K562 (cell line): ENCODE data around the gene SMIM23. TPM values are rescaled to one million over a fixed set of nuclear protein-coding genes. Genes with fewer than 3 reads are reported as not detected.

Experiments used
- ATAC-seq: fragments of 200-7000 bp; cut with Tn5 transposase; 3 replicates; pipeline ENCODE4 v1.9.1; 2020; ENCODE audit warnings: moderate library complexity
- BruUV-seq: library from RNA; stranded (reverse); fragments of 400-500 nt; replicated peaks from 2 replicates; lab custom pipeline; 2021; lab: Mats Ljungman, UMichigan
- CTCF ChIA-PET: fragments of 300-600 bp; formaldehyde crosslinking; extraction: SDS; loops from one replicate; lab custom pipeline; 2021; ENCODE audit warnings: low intra/inter-chr PET ratio; lab: Yijun Ruan, JAX
- POLR2A ChIA-PET: fragments of 300-600, 350-650 bp; sonication (Branson Sonifier 250); formaldehyde crosslinking; extraction: SDS; loops from one replicate; lab custom pipeline; 2021; ENCODE audit warnings: antibody characterized with exemption, inconsistent platforms; lab: Yijun Ruan, JAX
- DNase-seq, 4 experiments: peaks; one replicate each; pipeline versions ENCODE4 v3.0.0 to v3.0.0-alpha.2; 2011 to 2018; ENCODE audit warnings: low spot score in 3 of 4, mixed read lengths in 3 of 4; ENCODE audit errors: extremely low read depth in 1 of 4
- FAIRE-seq: peaks from 2 replicates; lab custom pipeline; 2011; peaks lifted over from hg19 to GRCh38; lab: Jason Lieb, UNC
- H2AFZ ChIP-seq: 2 replicates; pipeline ENCODE4 v1.6.0; 2011; ENCODE audit warnings: low read depth, low read length, control low read depth, inconsistent platforms
- H3K27ac ChIP-seq: fragments of 200-600 bp; 3 replicates; pipeline ENCODE4 v1.8.0; 2011; ENCODE audit warnings: low read depth, mild to moderate bottlenecking, control low read depth, inconsistent platforms, low read length, moderate library complexity, mixed read lengths; ENCODE audit errors: extremely low read depth
- H3K27me3 ChIP-seq, 2 experiments: fragments of 300-600 bp in 1 of 2; 2 replicates in 1 of 2; 3 replicates in 1 of 2; pipeline versions ENCODE4 v1.6.0 to v1.8.0; 2011; ENCODE audit warnings: inconsistent platforms in 2 of 2, low read length in 2 of 2, mild to moderate bottlenecking in 1 of 2, mixed read lengths in 1 of 2, moderate library complexity in 1 of 2; ENCODE audit not compliant: control insufficient read depth in 2 of 2, insufficient read depth in 2 of 2
- H3K36me3 ChIP-seq: fragments of 300-600 bp; 3 replicates; pipeline ENCODE4 v1.8.0; 2011; ENCODE audit warnings: mild to moderate bottlenecking, low read length, inconsistent platforms; ENCODE audit not compliant: control insufficient read depth, insufficient read depth
- H3K4me1 ChIP-seq, 2 experiments: fragments of 200-600 bp in 1 of 2; replicated peaks in 1 of 2; 2 replicates in 1 of 2; 3 replicates in 1 of 2; pipeline versions ENCODE4 v1.5.1 to v1.8.0; 2011; ENCODE audit warnings: inconsistent platforms in 2 of 2, low read length in 2 of 2, mild to moderate bottlenecking in 1 of 2, mixed read lengths in 1 of 2, moderate library complexity in 1 of 2; ENCODE audit not compliant: control insufficient read depth in 2 of 2, insufficient read depth in 2 of 2
- H3K4me2 ChIP-seq: 2 replicates; pipeline ENCODE4 v1.6.1; 2011; ENCODE audit warnings: low read length, control low read depth, inconsistent platforms, mixed read lengths; ENCODE audit not compliant: insufficient read depth
- H3K4me3 ChIP-seq: fragments of 200-600 bp; sonication (generic), shearing (Covaris generic); 2 replicates; pipeline ENCODE4 v1.5.1; 2016; ENCODE audit warnings: control low read depth, inconsistent platforms
- H3K79me2 ChIP-seq: fragments of 200-600 bp; 3 replicates; pipeline ENCODE4 v1.8.0; 2011; ENCODE audit warnings: low read length, inconsistent platforms; ENCODE audit not compliant: control insufficient read depth, insufficient read depth
- H3K9ac ChIP-seq, 2 experiments: 2 replicates each; pipeline versions ENCODE4 v1.6.0 to v1.6.1; 2011; ENCODE audit warnings: low read depth in 2 of 2, low read length in 2 of 2, control low read depth in 1 of 2, inconsistent platforms in 1 of 2, mild to moderate bottlenecking in 1 of 2, mixed read lengths in 1 of 2; ENCODE audit not compliant: insufficient read depth in 1 of 2
- H3K9me1 ChIP-seq: one replicate; pipeline ENCODE4 v1.6.0; 2011; ENCODE audit warnings: inconsistent platforms, mild to moderate bottlenecking, low read length, moderate library complexity; ENCODE audit not compliant: control insufficient read depth, insufficient read depth
- H3K9me3 ChIP-seq: replicated peaks from 2 replicates; pipeline ENCODE4 v1.5.1; 2011; ENCODE audit warnings: low read depth, low read length, inconsistent platforms; ENCODE audit not compliant: control insufficient read depth, insufficient read depth
- H4K20me1 ChIP-seq: replicated peaks from 2 replicates; pipeline ENCODE4 v1.6.1; 2011; ENCODE audit warnings: low read length, inconsistent platforms, mixed read lengths; ENCODE audit not compliant: control insufficient read depth, insufficient read depth
- ADNP ChIP-seq: fragments of 200-800 bp; sonication (Bioruptor generic); IDR thresholded peaks from 2 replicates; pipeline ENCODE4 v1.6.1; 2016; ENCODE audit warnings: missing genetic modification characterization, missing compliant biosample characterization
- CEBPB ChIP-seq: fragments of 450-650 bp; IDR thresholded peaks from 2 replicates; pipeline ENCODE4 v1.6.1; 2016; ENCODE audit warnings: missing genetic modification characterization, missing compliant biosample characterization
- CEBPG ChIP-seq, 3 experiments: fragments of 200-800 bp in 1 of 3; sonication (Bioruptor generic) in 1 of 3; sonication (generic) in 1 of 3; formaldehyde crosslinking in 1 of 3; IDR thresholded peaks in 2 of 3; conservative IDR thresholded peaks in 1 of 3; 2 replicates each; pipeline versions ENCODE4 v1.6.1 to v1.8.0; 2016 to 2022; ENCODE audit warnings: missing compliant biosample characterization in 2 of 3, missing genetic modification characterization in 2 of 3, mild to moderate bottlenecking in 1 of 3, missing genetic modification reagents in 1 of 3
- ESRRB ChIP-seq: fragments of 250-450 bp; sonication (Bioruptor Pico); IDR thresholded peaks from 2 replicates; pipeline ENCODE4 v1.5.0; 2020; ENCODE audit warnings: mild to moderate bottlenecking, moderate library complexity, borderline replicate concordance
- GABPA ChIP-seq: fragments of 200-800 bp; sonication (Bioruptor generic); conservative IDR thresholded peaks from 2 replicates; pipeline ENCODE4 v1.6.1; 2016; ENCODE audit warnings: low read depth, missing genetic modification characterization, missing compliant biosample characterization
- LARP7 ChIP-seq: fragments of 450-650 bp; IDR thresholded peaks from 2 replicates; pipeline ENCODE4 v1.6.1; 2016
- NCOA6 ChIP-seq: fragments of 450-650 bp; IDR thresholded peaks from 2 replicates; pipeline ENCODE4 v1.6.1; 2017; ENCODE audit warnings: mild to moderate bottlenecking
- NFIC ChIP-seq: fragments of 450-650 bp; IDR thresholded peaks from 2 replicates; pipeline ENCODE4 v1.6.1; 2017; ENCODE audit warnings: mild to moderate bottlenecking, inconsistent platforms
- NRF1 ChIP-seq, 2 experiments: fragments of 450-650 bp; IDR thresholded peaks in 1 of 2; conservative IDR thresholded peaks in 1 of 2; 2 replicates each; pipeline ENCODE4 v1.6.1; 2014; ENCODE audit warnings: mild to moderate bottlenecking in 2 of 2
- ZNF76 ChIP-seq: fragments of 250-450 bp; sonication (Bioruptor Pico); IDR thresholded peaks from 2 replicates; pipeline ENCODE4 v1.4.0; 2020; ENCODE audit warnings: mild to moderate bottlenecking, moderate library complexity, borderline replicate concordance
- WGBS: fragments of 100-300 bp; shearing (Covaris generic); methylation state at CpG from one replicate; pipeline ENCODE4 v1.1.6; 2016; ENCODE audit warnings: low coverage, mixed read lengths; ENCODE audit not compliant: insufficient coverage; ENCODE audit errors: missing lambda C conversion rate; 5-methylcytosine and 5-hydroxymethylcytosine counted together
- in situ Hi-C: fragments of 300-500 bp; cut with MboI; formaldehyde crosslinking; loops from 4 replicates; pipeline ENCODE4 v1.15.0; 2018; ENCODE audit warnings: inconsistent platforms, mixed read lengths
- intact Hi-C: fragments of 100-400 bp; cut with micrococcal nuclease; formaldehyde crosslinking; loops from 2 replicates; pipeline ENCODE4 v1.14.2; 2022
- polyA plus RNA-seq, 8 experiments: library from polyadenylated mRNA; depleted of rRNA in 4 of 8; stranded (reverse) in 5 of 8; unstranded in 3 of 8; fragments of >200 nt; fragmentation: Nextera tagmentation in 2 of 8; fragmentation: Illumina TruSeq in 1 of 8; extraction: Ambion mirVana in 2 of 8; extraction: Trizol in 1 of 8; gene quantifications; 2 replicates each; pipeline versions ENCODE4 v1.2.1 to v1.2.3, GENCODE V29; 2011 to 2014; ENCODE audit warnings: inconsistent platforms in 1 of 8, missing spikeins in 1 of 8
- total RNA-seq, 7 experiments: library from RNA; depleted of rRNA in 6 of 7; stranded (reverse); fragments of >200 nt in 6 of 7; fragmentation: Illumina TruSeq in 2 of 7; extraction: Trizol in 2 of 7; gene quantifications; 2 replicates each; pipeline versions ENCODE4 v1.2.1 to v1.2.3, GENCODE V29; 2011 to 2021; ENCODE audit warnings: low replicate concordance in 1 of 7
- TF ChIP-seq, protein P1 (sequence below): sonication (generic); formaldehyde crosslinking; IDR thresholded peaks from 2 replicates; pipeline ENCODE4 v1.8.1; 2022; ENCODE audit warnings: missing genetic modification reagents
- TF ChIP-seq, protein P2 (sequence below): fragments of 450-650 bp; formaldehyde crosslinking; IDR thresholded peaks from 2 replicates; pipeline ENCODE4 v1.4.0; 2020; ENCODE audit warnings: mild to moderate bottlenecking, moderate library complexity
- TF ChIP-seq, protein P3 (sequence below): fragments of 250-450 bp; sonication (Bioruptor Pico); IDR thresholded peaks from 2 replicates; pipeline ENCODE4 v1.4.0; 2020; ENCODE audit warnings: mild to moderate bottlenecking, moderate library complexity, borderline replicate concordance

The SMIM23 gene
- total and polyA plus RNA-seq, 9 of the 15 experiments (the other 6 are each of a cell fraction or from before 2014, with no cell fraction given) = not detected

DNA sequence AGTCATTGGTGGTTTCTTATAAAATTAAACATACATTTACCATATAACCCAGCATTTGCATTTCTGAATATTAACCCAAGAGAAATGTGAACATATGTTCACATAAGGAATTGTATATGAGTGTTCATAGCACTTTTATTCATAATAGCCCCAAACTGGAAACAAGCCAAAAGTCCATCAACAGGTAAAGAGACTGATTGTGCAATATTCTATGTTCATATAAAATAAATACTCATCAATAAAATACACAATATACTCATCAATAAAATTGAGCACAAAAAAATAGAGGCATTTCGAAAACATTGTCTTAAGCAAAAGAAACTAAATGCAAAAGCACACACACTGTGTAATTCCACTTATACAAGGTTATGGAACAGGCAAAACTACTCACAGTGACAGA is 3.7 kb downstream of the SMIM23 start:
- ChIA-PET CTCF (no interaction called here), POLR2A (no interaction called here)
- TF ChIP-seq, protein P1, sequence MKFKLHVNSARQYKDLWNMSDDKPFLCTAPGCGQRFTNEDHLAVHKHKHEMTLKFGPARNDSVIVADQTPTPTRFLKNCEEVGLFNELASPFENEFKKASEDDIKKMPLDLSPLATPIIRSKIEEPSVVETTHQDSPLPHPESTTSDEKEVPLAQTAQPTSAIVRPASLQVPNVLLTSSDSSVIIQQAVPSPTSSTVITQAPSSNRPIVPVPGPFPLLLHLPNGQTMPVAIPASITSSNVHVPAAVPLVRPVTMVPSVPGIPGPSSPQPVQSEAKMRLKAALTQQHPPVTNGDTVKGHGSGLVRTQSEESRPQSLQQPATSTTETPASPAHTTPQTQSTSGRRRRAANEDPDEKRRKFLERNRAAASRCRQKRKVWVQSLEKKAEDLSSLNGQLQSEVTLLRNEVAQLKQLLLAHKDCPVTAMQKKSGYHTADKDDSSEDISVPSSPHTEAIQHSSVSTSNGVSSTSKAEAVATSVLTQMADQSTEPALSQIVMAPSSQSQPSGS (CRISPR knock-in tag) = no peak
- TF ChIP-seq, protein P2, sequence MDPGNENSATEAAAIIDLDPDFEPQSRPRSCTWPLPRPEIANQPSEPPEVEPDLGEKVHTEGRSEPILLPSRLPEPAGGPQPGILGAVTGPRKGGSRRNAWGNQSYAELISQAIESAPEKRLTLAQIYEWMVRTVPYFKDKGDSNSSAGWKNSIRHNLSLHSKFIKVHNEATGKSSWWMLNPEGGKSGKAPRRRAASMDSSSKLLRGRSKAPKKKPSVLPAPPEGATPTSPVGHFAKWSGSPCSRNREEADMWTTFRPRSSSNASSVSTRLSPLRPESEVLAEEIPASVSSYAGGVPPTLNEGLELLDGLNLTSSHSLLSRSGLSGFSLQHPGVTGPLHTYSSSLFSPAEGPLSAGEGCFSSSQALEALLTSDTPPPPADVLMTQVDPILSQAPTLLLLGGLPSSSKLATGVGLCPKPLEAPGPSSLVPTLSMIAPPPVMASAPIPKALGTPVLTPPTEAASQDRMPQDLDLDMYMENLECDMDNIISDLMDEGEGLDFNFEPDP (CRISPR knock-in tag) = no peak
- TF ChIP-seq LARP7 (no peak), ESRRB (CRISPR knock-in tag) (no peak), NFIC (0 out of 2 replicates have a peak, but pooled peaks have one; percentile 10), CEBPG (CRISPR knock-in tag; IDR thresholded peaks at IDR 0.05) (no peak), CEBPG (tag; conservative IDR thresholded peaks at IDR 0.05 in 1 of 2, IDR thresholded peaks at IDR 0.05 in 1 of 2) (peak in 1 of 2 experiments; percentile 79; a peak in 2 of 4 replicates), ADNP (tag) (no peak), CEBPB (tag) (peak; percentile 83), GABPA (tag) (no peak), NCOA6 (no peak), ZNF76 (CRISPR knock-in tag) (no peak), NRF1 (conservative IDR thresholded peaks at IDR 0.05 in 1 of 2, IDR thresholded peaks at IDR 0.05 in 1 of 2) (no peak)
- TF ChIP-seq, protein P3, sequence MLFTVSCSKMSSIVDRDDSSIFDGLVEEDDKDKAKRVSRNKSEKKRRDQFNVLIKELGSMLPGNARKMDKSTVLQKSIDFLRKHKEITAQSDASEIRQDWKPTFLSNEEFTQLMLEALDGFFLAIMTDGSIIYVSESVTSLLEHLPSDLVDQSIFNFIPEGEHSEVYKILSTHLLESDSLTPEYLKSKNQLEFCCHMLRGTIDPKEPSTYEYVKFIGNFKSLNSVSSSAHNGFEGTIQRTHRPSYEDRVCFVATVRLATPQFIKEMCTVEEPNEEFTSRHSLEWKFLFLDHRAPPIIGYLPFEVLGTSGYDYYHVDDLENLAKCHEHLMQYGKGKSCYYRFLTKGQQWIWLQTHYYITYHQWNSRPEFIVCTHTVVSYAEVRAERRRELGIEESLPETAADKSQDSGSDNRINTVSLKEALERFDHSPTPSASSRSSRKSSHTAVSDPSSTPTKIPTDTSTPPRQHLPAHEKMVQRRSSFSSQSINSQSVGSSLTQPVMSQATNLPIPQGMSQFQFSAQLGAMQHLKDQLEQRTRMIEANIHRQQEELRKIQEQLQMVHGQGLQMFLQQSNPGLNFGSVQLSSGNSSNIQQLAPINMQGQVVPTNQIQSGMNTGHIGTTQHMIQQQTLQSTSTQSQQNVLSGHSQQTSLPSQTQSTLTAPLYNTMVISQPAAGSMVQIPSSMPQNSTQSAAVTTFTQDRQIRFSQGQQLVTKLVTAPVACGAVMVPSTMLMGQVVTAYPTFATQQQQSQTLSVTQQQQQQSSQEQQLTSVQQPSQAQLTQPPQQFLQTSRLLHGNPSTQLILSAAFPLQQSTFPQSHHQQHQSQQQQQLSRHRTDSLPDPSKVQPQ (CRISPR knock-in tag) = no peak
- DNase-seq (no peak), ATAC-seq (no peak), FAIRE-seq (no peak)
- Histone ChIP-seq H3K36me3 (no peaks in the 10 kb centered on the region), H3K4me1 (no peaks in the 10 kb centered on the region), H3K79me2 (no peaks in the 10 kb centered on the region), H3K9me3 (no peaks in the 10 kb centered on the region), H2AFZ (no peak overlapping the region), H3K4me3 (no peak overlapping the region), H3K4me2 (no peak overlapping the region), H3K9ac (no peak overlapping the region), H3K9me1 (no peaks in the 10 kb centered on the region), H4K20me1 (no peaks in the 10 kb centered on the region), H3K27me3 (peaks cover 3 to 20% of the 10 kb centered on the region in 2 experiments; a peak in 3 of 5 replicates), H3K27ac (no peak overlapping the region)
- intact Hi-C loops = no loop called here
- 0% methylated on average over 1 of the region's 1 CpG for WGBS
- in situ Hi-C loops = no loop called here
- BruUV-seq = no TSS peak
